Smooth muscle cell (in vitro differentiated cells): ENCODE measurements around the gene INF2. TPM values are rescaled to one million over a fixed set of nuclear protein-coding genes. Genes with fewer than 3 reads are reported as not detected.

ENCODE experiments used
- DNase-seq: peaks from one replicate; lab custom pipeline; 2025; ENCODE audit not compliant: unreplicated experiment; lab: John Stamatoyannopoulos, UW
- H2AFZ ChIP-seq: fragments of 200-600 bp; sonication (generic); 2 replicates; pipeline ENCODE4 v1.6.0; 2016; ENCODE audit warnings: antibody characterized with exemption, low read depth, mild to moderate bottlenecking
- H3F3A ChIP-seq: fragments of 200-600 bp; sonication (generic); 2 replicates; pipeline ENCODE4 v1.6.0; 2017; ENCODE audit warnings: antibody characterized with exemption, low read depth
- H3K27ac ChIP-seq: fragments of 200-600 bp; sonication (generic); 2 replicates; pipeline ENCODE4 v1.5.1; 2016; ENCODE audit warnings: low read depth, mild to moderate bottlenecking
- H3K27me3 ChIP-seq: fragments of 200-600 bp; sonication (generic); 2 replicates; pipeline ENCODE4 v1.6.1; 2016; ENCODE audit warnings: low read depth, mild to moderate bottlenecking
- H3K36me3 ChIP-seq: fragments of 200-600 bp; sonication (generic); 2 replicates; pipeline ENCODE4 v1.5.1; 2016; ENCODE audit warnings: low read depth
- H3K4me1 ChIP-seq: fragments of 200-600 bp; sonication (generic); 2 replicates; pipeline ENCODE4 v1.5.1; 2016; ENCODE audit warnings: low read depth
- H3K4me2 ChIP-seq: fragments of 200-600 bp; sonication (generic); 2 replicates; pipeline ENCODE4 v1.6.0; 2016; ENCODE audit warnings: mild to moderate bottlenecking
- H3K4me3 ChIP-seq: fragments of 200-600 bp; sonication (generic); 2 replicates; pipeline ENCODE4 v1.5.1; 2016; ENCODE audit warnings: mild to moderate bottlenecking
- H3K79me2 ChIP-seq: fragments of 200-600 bp; sonication (generic); 2 replicates; pipeline ENCODE4 v1.6.0; 2016; ENCODE audit warnings: low read depth, mild to moderate bottlenecking
- H3K9ac ChIP-seq: fragments of 200-600 bp; sonication (generic); 2 replicates; pipeline ENCODE4 v1.6.0; 2016; ENCODE audit warnings: low read depth
- H3K9me3 ChIP-seq: fragments of 200-600 bp; sonication (generic); replicated peaks from 2 replicates; pipeline ENCODE4 v1.5.1; 2016; ENCODE audit warnings: low read depth
- H4K20me1 ChIP-seq: fragments of 200-600 bp; sonication (generic); 2 replicates; pipeline ENCODE4 v1.6.0; 2016; ENCODE audit warnings: low read depth
- WGBS: methylation state at CpG from one replicate; pipeline ENCODE4 v1.1.7; 2016; ENCODE audit warnings: low lambda C conversion rate; 5-methylcytosine and 5-hydroxymethylcytosine counted together
- polyA plus RNA-seq: library from polyadenylated mRNA; unstranded; fragments of >200 nt; fragmentation: Nextera tagmentation; extraction: Ambion mirVana; gene quantifications from 2 replicates; pipeline ENCODE4 v1.2.1, GENCODE V29; 2016
- total RNA-seq: library from RNA; depleted of rRNA; stranded (reverse); fragments of >200 nt; gene quantifications from 2 replicates; pipeline ENCODE4 v1.2.3, GENCODE V29; 2014
- TF ChIP-seq, protein P1 (sequence below): fragments of 200-600 bp; sonication (generic); IDR thresholded peaks from 2 replicates; pipeline ENCODE4 v1.5.1; 2017; ENCODE audit warnings: borderline replicate concordance, mild to moderate bottlenecking, antibody characterized with exemption; ENCODE audit not compliant: insufficient read depth, poor library complexity, severe bottlenecking

INF2 gene
- total and polyA plus RNA-seq, 2 experiments from 2014 or later, result 19.9 to 29.8 TPM

DNA sequence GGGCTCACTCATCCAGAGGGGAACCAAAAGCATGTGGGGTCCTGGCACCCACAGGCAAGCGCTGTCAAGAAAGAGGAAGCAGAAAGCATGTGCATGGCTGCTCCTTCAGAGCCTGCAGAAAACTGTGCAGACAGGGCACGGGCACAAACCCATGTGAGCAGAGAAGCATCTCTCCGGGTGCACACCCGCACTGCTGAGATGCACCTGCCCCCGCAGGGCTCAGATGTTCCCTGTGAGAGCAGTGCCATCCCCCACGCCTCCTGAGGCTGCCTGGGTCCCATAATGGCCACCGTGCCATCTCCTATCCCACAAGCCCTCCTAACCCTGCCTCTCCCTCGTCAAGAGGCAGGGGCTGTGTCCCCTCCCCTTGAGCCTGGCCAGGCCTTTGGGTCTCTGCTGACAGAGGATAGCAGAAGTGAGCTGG is 32.3 kb upstream of the INF2 start:
- TF ChIP-seq, protein P1, sequence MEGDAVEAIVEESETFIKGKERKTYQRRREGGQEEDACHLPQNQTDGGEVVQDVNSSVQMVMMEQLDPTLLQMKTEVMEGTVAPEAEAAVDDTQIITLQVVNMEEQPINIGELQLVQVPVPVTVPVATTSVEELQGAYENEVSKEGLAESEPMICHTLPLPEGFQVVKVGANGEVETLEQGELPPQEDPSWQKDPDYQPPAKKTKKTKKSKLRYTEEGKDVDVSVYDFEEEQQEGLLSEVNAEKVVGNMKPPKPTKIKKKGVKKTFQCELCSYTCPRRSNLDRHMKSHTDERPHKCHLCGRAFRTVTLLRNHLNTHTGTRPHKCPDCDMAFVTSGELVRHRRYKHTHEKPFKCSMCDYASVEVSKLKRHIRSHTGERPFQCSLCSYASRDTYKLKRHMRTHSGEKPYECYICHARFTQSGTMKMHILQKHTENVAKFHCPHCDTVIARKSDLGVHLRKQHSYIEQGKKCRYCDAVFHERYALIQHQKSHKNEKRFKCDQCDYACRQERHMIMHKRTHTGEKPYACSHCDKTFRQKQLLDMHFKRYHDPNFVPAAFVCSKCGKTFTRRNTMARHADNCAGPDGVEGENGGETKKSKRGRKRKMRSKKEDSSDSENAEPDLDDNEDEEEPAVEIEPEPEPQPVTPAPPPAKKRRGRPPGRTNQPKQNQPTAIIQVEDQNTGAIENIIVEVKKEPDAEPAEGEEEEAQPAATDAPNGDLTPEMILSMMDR, result no peak
- DNase-seq, result no peak
- Histone ChIP-seq H3K9me3 (no peaks in the 10 kb centered on the region), H3F3A (no peaks in the 10 kb centered on the region), H3K4me3 (no peak overlapping the region), H3K36me3 (no peaks in the 10 kb centered on the region), H3K4me1 (no peaks in the 10 kb centered on the region), H3K27ac (no peak overlapping the region), H3K4me2 (no peak overlapping the region), H3K79me2 (no peaks in the 10 kb centered on the region), H4K20me1 (no peaks in the 10 kb centered on the region), H2AFZ (no peak overlapping the region), H3K9ac (no peak overlapping the region), H3K27me3 (no peaks in the 10 kb centered on the region)
- WGBS, result 82% methylated on average over 8 of the region's 8 CpGs

DNA sequence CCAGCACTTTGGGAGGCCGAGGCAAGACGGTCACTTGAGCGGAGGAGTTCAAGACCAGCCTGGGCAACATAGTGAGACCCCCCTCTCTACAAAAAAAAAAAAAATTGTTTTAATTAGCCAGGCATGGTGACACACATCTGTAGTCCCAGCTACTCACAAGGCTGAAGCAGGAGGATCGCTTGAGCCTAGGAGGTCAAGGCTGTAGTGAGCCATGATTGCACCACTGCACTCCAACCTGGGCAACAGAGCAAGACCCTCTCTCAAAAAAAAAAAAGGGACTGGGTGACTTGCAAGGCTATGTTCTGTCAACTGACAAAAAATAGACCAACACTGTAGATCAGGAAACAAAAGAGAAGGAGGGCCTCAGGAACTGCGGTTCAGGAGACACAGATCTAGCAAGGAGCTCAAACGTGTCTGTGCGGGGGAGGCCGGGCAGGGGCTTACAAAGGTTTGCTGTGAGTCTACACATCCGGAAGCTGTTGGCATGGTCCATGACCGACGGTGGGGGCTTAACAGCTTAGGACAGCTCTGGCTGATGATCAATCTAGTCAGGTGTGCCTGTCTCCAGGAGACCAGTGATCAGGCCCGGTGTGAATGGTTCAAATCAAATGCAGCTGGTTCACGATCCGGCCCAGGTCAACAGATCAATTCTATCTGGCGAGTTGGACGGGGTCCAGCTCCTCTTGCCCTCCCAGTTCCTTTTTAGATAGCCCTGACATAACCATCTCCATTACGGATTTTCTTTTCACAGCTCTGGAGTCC is 31.7 kb upstream of the INF2 start:
- Histone ChIP-seq H2AFZ (no peak overlapping the region), H3K36me3 (no peaks in the 10 kb centered on the region), H3K4me2 (no peak overlapping the region), H3F3A (no peaks in the 10 kb centered on the region), H4K20me1 (no peaks in the 10 kb centered on the region), H3K27me3 (no peaks in the 10 kb centered on the region), H3K79me2 (no peaks in the 10 kb centered on the region), H3K9me3 (no peaks in the 10 kb centered on the region), H3K4me1 (no peaks in the 10 kb centered on the region), H3K27ac (no peak overlapping the region), H3K4me3 (no peak overlapping the region), H3K9ac (no peak overlapping the region)
- TF ChIP-seq, protein P1, result no peak
- DNase-seq, result no peak
- WGBS, result 80% methylated on average over 17 of the region's 17 CpGs

DNA sequence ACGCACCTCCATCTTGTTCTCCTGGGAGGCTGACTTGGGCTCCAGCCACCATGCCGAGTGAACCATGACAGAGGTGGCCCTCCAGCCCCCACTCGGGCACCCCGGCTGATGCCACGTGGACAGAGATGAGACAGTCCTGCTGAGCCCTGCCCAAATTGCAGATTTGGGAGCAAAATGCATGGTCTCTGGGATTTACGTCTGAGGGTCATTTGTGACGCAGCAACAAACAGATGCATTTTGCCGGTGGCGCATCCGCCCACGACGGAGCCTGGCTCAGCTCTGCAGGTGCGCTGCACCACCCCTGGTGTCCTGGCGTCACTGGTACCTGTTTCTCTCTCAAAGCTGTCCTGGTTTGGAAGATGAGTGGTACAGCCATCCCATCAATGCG is 31.1 kb upstream of the INF2 start:
- no peak overlapping the region for H3K4me3 ChIP-seq
- TF ChIP-seq, protein P1, result no peak
- no peak overlapping the region for H3K9ac ChIP-seq
- H3K27me3 ChIP-seq, result no peaks in the 10 kb centered on the region
- H4K20me1 ChIP-seq, result no peaks in the 10 kb centered on the region
- WGBS, result 93% methylated on average over 12 of the region's 15 CpGs
- DNase-seq, result no peak
- no peak overlapping the region for H3K27ac ChIP-seq
- H3K79me2 ChIP-seq, result no peaks in the 10 kb centered on the region
- H3K4me2 ChIP-seq, result no peak overlapping the region
- H3K36me3 ChIP-seq, result no peaks in the 10 kb centered on the region
- H3F3A ChIP-seq, result no peaks in the 10 kb centered on the region
- H3K4me1 ChIP-seq, result no peaks in the 10 kb centered on the region
- no peaks in the 10 kb centered on the region for H3K9me3 ChIP-seq
- H2AFZ ChIP-seq, result no peak overlapping the region

DNA sequence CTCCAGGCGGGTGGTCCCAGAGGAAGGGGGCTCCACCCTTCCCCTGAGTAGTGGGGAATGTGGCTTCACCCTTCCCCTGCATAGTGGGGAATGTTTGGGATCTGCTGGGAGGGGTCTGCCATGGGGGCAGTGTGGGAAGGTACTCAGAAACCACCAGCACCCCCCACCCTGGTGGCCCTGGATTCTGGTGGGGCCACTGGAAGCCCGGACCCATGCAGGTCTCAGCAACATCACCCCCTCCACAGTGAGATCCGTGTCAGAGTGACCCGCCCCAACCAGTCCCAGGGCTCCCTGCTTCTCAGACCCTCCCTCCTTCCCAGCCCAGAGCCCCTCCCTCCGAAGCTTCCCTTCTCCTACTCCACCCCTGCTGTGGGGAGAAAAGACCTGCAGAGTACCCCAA is 30.3 kb upstream of the INF2 start:
- WGBS, result 62% methylated on average over 4 of the region's 5 CpGs
- no peak overlapping the region for H3K4me2 ChIP-seq
- H3K79me2 ChIP-seq, result no peaks in the 10 kb centered on the region
- no peaks in the 10 kb centered on the region for H3K9me3 ChIP-seq
- DNase-seq, result no peak
- TF ChIP-seq, protein P1, result no peak
- no peak overlapping the region for H3K9ac ChIP-seq
- H3K36me3 ChIP-seq, result no peaks in the 10 kb centered on the region
- H2AFZ ChIP-seq, result no peak overlapping the region
- no peaks in the 10 kb centered on the region for H3F3A ChIP-seq
- H3K27ac ChIP-seq, result no peak overlapping the region
- no peaks in the 10 kb centered on the region for H4K20me1 ChIP-seq
- no peaks in the 10 kb centered on the region for H3K4me1 ChIP-seq
- no peak overlapping the region for H3K4me3 ChIP-seq
- H3K27me3 ChIP-seq, result no peaks in the 10 kb centered on the region
